Activated CD8-positive, alpha-beta T cell treated with anti-CD3 and anti-CD28 coated beads for 36 hours (primary cell): ENCODE results near the gene SYT17. TPM values are rescaled to one million over a fixed set of nuclear protein-coding genes. Genes with fewer than 3 reads are reported as not detected.

Experiments
- ATAC-seq: fragments of 200-7000 bp; cut with Tn5 transposase; one replicate; pipeline ENCODE4 v1.10.0; 2021; ENCODE audit warnings: mild to moderate bottlenecking, moderate library complexity
- CTCF ChIA-PET: fragments of 350-600 bp; sonication (Branson Sonifier 250); formaldehyde crosslinking; loops from one replicate; lab custom pipeline; 2021; ENCODE audit warnings: antibody characterized with exemption; lab: Charles Lee
- POLR2A ChIA-PET: fragments of 350-600 bp; sonication (Branson Sonifier 250); formaldehyde crosslinking; loops from one replicate; lab custom pipeline; 2021; ENCODE audit warnings: antibody characterized with exemption; lab: Charles Lee
- DNase-seq: peaks from one replicate; pipeline ENCODE4 v3.0.0-alpha.2; 2020
- H3K27ac Mint-ChIP-seq: one replicate; pipeline ENCODE4 v1.8.0; 2021; ENCODE audit warnings: mild to moderate bottlenecking, mixed read lengths
- H3K27me3 Mint-ChIP-seq: one replicate; pipeline ENCODE4 v1.8.0; 2021; ENCODE audit warnings: mixed read lengths
- H3K36me3 Mint-ChIP-seq: one replicate; pipeline ENCODE4 v1.8.0; 2021; ENCODE audit warnings: low read depth, mixed read lengths
- H3K4me1 Mint-ChIP-seq: one replicate; pipeline ENCODE4 v1.8.0; 2021; ENCODE audit warnings: low read depth, mixed read lengths
- H3K4me3 Mint-ChIP-seq: one replicate; pipeline ENCODE4 v1.8.0; 2021; ENCODE audit warnings: mild to moderate bottlenecking, moderate library complexity, mixed read lengths
- H3K9me3 Mint-ChIP-seq: one replicate; pipeline ENCODE4 v1.8.0; 2021; ENCODE audit warnings: mixed read lengths
- CTCF ChIP-seq: fragments of 200-600 bp; IDR thresholded peaks from one replicate; pipeline ENCODE4 v1.8.0; 2022; ENCODE audit warnings: antibody characterized with exemption, mild to moderate bottlenecking
- intact Hi-C: fragments of 100-400 bp; cut with micrococcal nuclease; formaldehyde crosslinking; loops from one replicate; pipeline ENCODE4 v1.10.0; 2022
- total RNA-seq, 2 experiments: library from RNA; stranded (reverse); gene quantifications; one replicate each; pipeline ENCODE4 v1.2.3, GENCODE V29; 2021

The SYT17 gene
- total RNA-seq, 2 experiments from 2014 or later: 0.59 TPM; not detected in 1

GRCh38 chr16:19138601-19139000 lies 29.4 kb upstream of the SYT17 start:
- DNase-seq: no peak
- H3K4me1 Mint-ChIP-seq: no peaks in the 10 kb centered on the region
- intact Hi-C loops: no loop called here
- CTCF ChIA-PET: no interaction called here
- H3K36me3 Mint-ChIP-seq: no peaks in the 10 kb centered on the region
- no peak for TF ChIP-seq CTCF
- no peak for ATAC-seq
- no peaks in the 10 kb centered on the region for H3K9me3 Mint-ChIP-seq
- no peak overlapping the region for H3K4me3 Mint-ChIP-seq
- POLR2A ChIA-PET: no interaction called here
- H3K27me3 Mint-ChIP-seq: peaks cover 14% of the 10 kb centered on the region
- no peak overlapping the region for H3K27ac Mint-ChIP-seq

- CTCF ChIA-PET: interaction anchor here (1.0 kb wide), 2 partner anchors 54 to 363 kb away, joined by 3 to 5 read pairs; no protein-coding TSS in a partner anchor
- Mint-ChIP-seq H3K36me3 (no peaks in the 10 kb centered on the region), H3K27me3 (peaks cover 16% of the 10 kb centered on the region)
Measured at GRCh38 chr16:19139436-19140091, 28.5 kb upstream of the SYT17 start.

GRCh38 chr16:19140396-19140795 lies 27.6 kb upstream of the SYT17 start:
- POLR2A ChIA-PET: no interaction called here
- intact Hi-C loops: no loop called here

More at GRCh38 chr16:19139436-19140091, 28.5 kb upstream of the SYT17 start:
- no peak overlapping the region for H3K27ac Mint-ChIP-seq
- no peak for DNase-seq
- intact Hi-C loops: no loop called here
- no peaks in the 10 kb centered on the region for H3K9me3 Mint-ChIP-seq
- POLR2A ChIA-PET: no interaction called here
- no peak for ATAC-seq
- TF ChIP-seq CTCF: no peak
- H3K4me1 Mint-ChIP-seq: no peaks in the 10 kb centered on the region
- H3K4me3 Mint-ChIP-seq: no peak overlapping the region

GRCh38 chr16:19142939-19143598 lies 25.0 kb upstream of the SYT17 start:
- Mint-ChIP-seq H3K9me3 (no peaks in the 10 kb centered on the region), H3K27ac (no peak overlapping the region), H3K36me3 (no peaks in the 10 kb centered on the region), H3K4me3 (no peak overlapping the region), H3K27me3 (peaks cover 19% of the 10 kb centered on the region), H3K4me1 (no peaks in the 10 kb centered on the region)
- CTCF ChIA-PET: no interaction called here
- ATAC-seq (no peak), DNase-seq (no peak)
- POLR2A ChIA-PET: no interaction called here
- intact Hi-C loops: no loop called here
- no peak for TF ChIP-seq CTCF

More at GRCh38 chr16:19140396-19140795, 27.6 kb upstream of the SYT17 start:
- Mint-ChIP-seq H3K27me3 (peaks cover 20% of the 10 kb centered on the region), H3K9me3 (no peaks in the 10 kb centered on the region), H3K36me3 (no peaks in the 10 kb centered on the region), H3K27ac (no peak overlapping the region), H3K4me3 (no peak overlapping the region), H3K4me1 (no peaks in the 10 kb centered on the region)
- ATAC-seq (no peak), DNase-seq (no peak)
- TF ChIP-seq CTCF: no peak
- CTCF ChIA-PET: interaction anchor here (1.0 kb wide), 1 partner anchor 54 kb away, joined by 5 read pairs; no protein-coding TSS in a partner anchor

GRCh38 chr16:19143599-19143956 lies 24.5 kb upstream of the SYT17 start:
- H3K36me3 Mint-ChIP-seq: no peaks in the 10 kb centered on the region
- H3K9me3 Mint-ChIP-seq: peaks cover 2% of the 10 kb centered on the region
- no peak for TF ChIP-seq CTCF
- no peaks in the 10 kb centered on the region for H3K4me1 Mint-ChIP-seq
- ChIA-PET CTCF (interaction anchor here (2.4 kb wide), 1 partner anchor 58 kb away, joined by 13 read pairs; no protein-coding TSS in a partner anchor), POLR2A (no interaction called here)
- DNase-seq (no peak), ATAC-seq (no peak)
- peaks cover 20% of the 10 kb centered on the region for H3K27me3 Mint-ChIP-seq
- no peak overlapping the region for H3K27ac Mint-ChIP-seq
- no peak overlapping the region for H3K4me3 Mint-ChIP-seq
- intact Hi-C loops: no loop called here
